H1 (cell line): ENCODE data around the gene TPBG. TPM values are rescaled to one million over a fixed set of nuclear protein-coding genes. Genes with fewer than 3 reads are reported as not detected.

Source experiments
- CTCF ChIA-PET: fragments of 300-600 bp; sonication (Branson Sonifier 250); formaldehyde crosslinking; loops from one replicate; lab custom pipeline; 2021; ENCODE audit not compliant: partially characterized antibody; lab: Charles Lee
- POLR2A ChIA-PET: fragments of 300-600 bp; sonication (Branson Sonifier 250); formaldehyde crosslinking; loops from one replicate; lab custom pipeline; 2021; ENCODE audit warnings: inconsistent platforms; ENCODE audit not compliant: partially characterized antibody; lab: Charles Lee
- DNase-seq, 2 experiments: peaks; one replicate each; pipeline versions ENCODE4 v3.0.0 to v3.0.0-alpha.2; 2010 to 2022; ENCODE audit warnings: low spot score in 2 of 2, low read depth in 1 of 2, mixed read lengths in 1 of 2
- FAIRE-seq: peaks from 2 replicates; lab custom pipeline; 2011; peaks lifted over from hg19 to GRCh38; lab: Jason Lieb, UNC
- H2AFZ ChIP-seq: 2 replicates; pipeline ENCODE4 v1.8.1; 2012; ENCODE audit warnings: low read length, inconsistent platforms
- H2AK5ac ChIP-seq: 2 replicates; pipeline ENCODE4 v1.6.1; 2013; ENCODE audit warnings: low read depth, low read length
- H2BK120ac ChIP-seq: replicated peaks from 2 replicates; pipeline ENCODE3; 2013; ENCODE audit warnings: low read depth, low read length, inconsistent platforms
- H2BK12ac ChIP-seq: 2 replicates; pipeline ENCODE4 v1.6.1; 2013; ENCODE audit warnings: low read depth, low read length
- H2BK15ac ChIP-seq: 2 replicates; pipeline ENCODE4 v1.6.1; 2013; ENCODE audit warnings: low read length
- H2BK20ac ChIP-seq: 2 replicates; pipeline ENCODE4 v1.6.1; 2013; ENCODE audit warnings: low read length
- H2BK5ac ChIP-seq: 2 replicates; pipeline ENCODE4 v1.6.1; 2013; ENCODE audit warnings: low read depth, low read length
- H3K14ac ChIP-seq: 2 replicates; pipeline ENCODE4 v1.6.1; 2013; ENCODE audit warnings: inconsistent platforms; ENCODE audit not compliant: insufficient read length
- H3K18ac ChIP-seq: 2 replicates; pipeline ENCODE4 v1.6.1; 2013; ENCODE audit warnings: low read length; ENCODE audit errors: extremely low read depth
- H3K23ac ChIP-seq: 2 replicates; pipeline ENCODE4 v1.6.1; 2013; ENCODE audit warnings: inconsistent platforms; ENCODE audit not compliant: insufficient read length
- H3K23me2 ChIP-seq: 2 replicates; pipeline ENCODE4 v1.6.1; 2013; ENCODE audit warnings: low read depth, low read length
- H3K27ac ChIP-seq: 2 replicates; pipeline ENCODE4 v1.6.1; 2011; ENCODE audit warnings: low read depth, low read length, inconsistent platforms
- H3K27me3 ChIP-seq, 4 experiments: replicated peaks in 1 of 4; 1 replicate in 1 of 4; 2 replicates in 3 of 4; pipeline versions ENCODE4 v1.6.1 to v1.8.1; 2011 to 2013; ENCODE audit warnings: low read length in 3 of 4, mild to moderate bottlenecking in 3 of 4, inconsistent platforms in 2 of 4, mixed read lengths in 2 of 4, moderate library complexity in 1 of 4; ENCODE audit not compliant: control insufficient read depth in 3 of 4, insufficient read depth in 3 of 4; ENCODE audit errors: extremely low read depth in 1 of 4
- H3K36me3 ChIP-seq, 4 experiments: 2 replicates each; pipeline versions ENCODE4 v1.6.1 to v1.8.1; 2011 to 2013; ENCODE audit warnings: mild to moderate bottlenecking in 4 of 4, low read length in 3 of 4, moderate library complexity in 2 of 4, control low read depth in 1 of 4, inconsistent platforms in 1 of 4; ENCODE audit not compliant: insufficient read depth in 4 of 4, control insufficient read depth in 2 of 4
- H3K4ac ChIP-seq: replicated peaks from 2 replicates; pipeline ENCODE3; 2013; ENCODE audit warnings: low read length, low read depth, mixed read lengths, inconsistent platforms; ENCODE audit not compliant: insufficient read length
- H3K4me1 ChIP-seq, 4 experiments: replicated peaks in 1 of 4; 1 replicate in 1 of 4; 2 replicates in 3 of 4; pipeline versions ENCODE4 v1.6.1 to v1.8.1; 2011 to 2013; ENCODE audit warnings: low read length in 3 of 4, inconsistent platforms in 2 of 4, mixed read lengths in 1 of 4; ENCODE audit not compliant: insufficient read depth in 4 of 4, control insufficient read depth in 3 of 4
- H3K4me2 ChIP-seq, 2 experiments: 2 replicates each; pipeline versions ENCODE4 v1.6.1 to v1.8.1; 2011 to 2013; ENCODE audit warnings: low read depth in 2 of 2, low read length in 2 of 2, control low read depth in 1 of 2, inconsistent platforms in 1 of 2, mild to moderate bottlenecking in 1 of 2; ENCODE audit not compliant: insufficient read depth in 1 of 2
- H3K4me3 ChIP-seq, 4 experiments: fragments of 200-600, 300-600 bp in 1 of 4; sonication (generic), shearing (Covaris generic), sonication (Bioruptor Twin) in 1 of 4; 2 replicates each; pipeline versions ENCODE4 v1.5.1 to v1.8.1; 2011 to 2016; ENCODE audit warnings: low read length in 4 of 4, low read depth in 3 of 4, control low read depth in 2 of 4, inconsistent platforms in 2 of 4, mild to moderate bottlenecking in 2 of 4, mixed read lengths in 1 of 4, moderate library complexity in 1 of 4; ENCODE audit not compliant: insufficient read depth in 2 of 4; ENCODE audit errors: extremely low read depth in 1 of 4
- H3K56ac ChIP-seq: replicated peaks from 2 replicates; pipeline ENCODE3; 2013; ENCODE audit warnings: low read depth, mild to moderate bottlenecking, mixed read lengths, low read length, inconsistent platforms; ENCODE audit not compliant: insufficient read length
- H3K79me1 ChIP-seq: 2 replicates; pipeline ENCODE4 v1.6.1; 2013; ENCODE audit warnings: low read depth, low read length, control low read depth
- H3K79me2 ChIP-seq, 2 experiments: 2 replicates each; pipeline versions ENCODE4 v1.6.1 to v1.8.1; 2012 to 2013; ENCODE audit warnings: low read length in 2 of 2, mild to moderate bottlenecking in 2 of 2, inconsistent platforms in 1 of 2; ENCODE audit not compliant: insufficient read depth in 2 of 2, control insufficient read depth in 1 of 2
- H3K9ac ChIP-seq, 4 experiments: replicated peaks in 1 of 4; 1 replicate in 1 of 4; 2 replicates in 3 of 4; pipeline versions ENCODE4 v1.6.1 to v1.8.1; 2011 to 2013; ENCODE audit warnings: low read depth in 3 of 4, low read length in 3 of 4, control low read depth in 2 of 4, mild to moderate bottlenecking in 2 of 4, moderate library complexity in 2 of 4, inconsistent platforms in 1 of 4; ENCODE audit errors: extremely low read depth in 1 of 4
- H3K9me3 ChIP-seq, 2 experiments: 2 replicates each; pipeline versions ENCODE4 v1.6.1 to v1.8.1; 2012 to 2013; ENCODE audit warnings: mild to moderate bottlenecking in 2 of 2, moderate library complexity in 2 of 2, control low read depth in 1 of 2, inconsistent platforms in 1 of 2, low read depth in 1 of 2, low read length in 1 of 2, mixed read lengths in 1 of 2; ENCODE audit not compliant: insufficient read depth in 2 of 2
- H4K20me1 ChIP-seq, 2 experiments: replicated peaks in 1 of 2; 2 replicates each; pipeline versions ENCODE3 to v1.8.1; 2011 to 2013; ENCODE audit warnings: inconsistent platforms in 2 of 2, low read length in 2 of 2, mild to moderate bottlenecking in 1 of 2; ENCODE audit not compliant: insufficient read depth in 2 of 2, control insufficient read depth in 1 of 2
- H4K5ac ChIP-seq: 2 replicates; pipeline ENCODE4 v1.6.1; 2013; ENCODE audit warnings: low read length, low read depth, mixed read lengths, inconsistent platforms; ENCODE audit not compliant: insufficient read length
- H4K8ac ChIP-seq: 2 replicates; pipeline ENCODE4 v1.8.0; 2013; ENCODE audit warnings: mild to moderate bottlenecking, moderate library complexity, low read length, inconsistent platforms; ENCODE audit not compliant: insufficient read depth; ENCODE audit errors: extremely low read depth
- H4K91ac ChIP-seq: replicated peaks from 2 replicates; pipeline ENCODE3; 2013; ENCODE audit warnings: low read length, mixed read lengths, inconsistent platforms; ENCODE audit not compliant: insufficient read length
- ASH2L ChIP-seq: fragments of 200-600, 300-600 bp; sonication (generic); IDR thresholded peaks from one replicate; pipeline ENCODE4 v1.7.1; 2017; ENCODE audit warnings: low read length
- BRCA1 ChIP-seq: IDR thresholded peaks from 2 replicates; pipeline ENCODE4 v1.6.1; 2012; ENCODE audit warnings: low read depth, low read length, improper control_type of control experiment
- JUND ChIP-seq: IDR thresholded peaks from 2 replicates; pipeline ENCODE4 v1.6.1; 2011; ENCODE audit warnings: mild to moderate bottlenecking, improper control_type of control experiment, low read length
- POLR2AphosphoS5 ChIP-seq: IDR thresholded peaks from 2 replicates; pipeline ENCODE4 v1.6.1; 2011; ENCODE audit warnings: low read depth, low read length
- SP2 ChIP-seq: IDR thresholded peaks from 2 replicates; pipeline ENCODE4 v1.6.1; 2012; ENCODE audit warnings: mild to moderate bottlenecking, low read length, inconsistent platforms
- TCF12 ChIP-seq: IDR thresholded peaks from 2 replicates; pipeline ENCODE4 v1.6.1; 2011; ENCODE audit warnings: low read depth, mild to moderate bottlenecking, low read length
- polyA plus RNA-seq, 7 experiments: library from polyadenylated mRNA; depleted of rRNA in 3 of 7; stranded (reverse) in 5 of 7; unstranded in 2 of 7; fragments of >200 nt in 5 of 7; fragments of 200-250 nt in 2 of 7; gene quantifications; 1 replicate in 5 of 7; 2 replicates in 1 of 7; 4 replicates in 1 of 7; pipeline versions ENCODE4 v1.2.1 to v1.2.3, GENCODE V29; 2011 to 2013; ENCODE audit warnings: missing spikeins in 2 of 7, mixed read lengths in 2 of 7
- total RNA-seq: library from RNA; stranded (reverse); fragmentation: NEBNext Ultra II Directional; extraction: Animal tissue kit (Norgen Biotek cat#: 25700); gene quantifications from 2 replicates; pipeline ENCODE4 v1.2.1, GENCODE V29; 2021

Gene TPBG
- total and polyA plus RNA-seq, 2 of the 8 experiments (the other 6 are each of a cell fraction or from before 2014, with no cell fraction given): 28.4 to 33.6 TPM

GRCh38 chr6:82367704-82368103 is 4.1 kb downstream of the TPBG start:
- H3K14ac ChIP-seq: no peak overlapping the region
- no peak overlapping the region for H2BK5ac ChIP-seq
- no peak for DNase-seq
- H2BK12ac ChIP-seq: no peak overlapping the region
- no peak overlapping the region for H2BK15ac ChIP-seq
- H3K36me3 ChIP-seq: peaks cover 0 to 11% (median 2%) of the 10 kb centered on the region in 4 experiments; a peak in 2 of 8 replicates
- no peaks in the 10 kb centered on the region for H3K9me3 ChIP-seq
- peaks cover 0 to 3% of the 10 kb centered on the region in 2 experiments for H4K20me1 ChIP-seq
- no peaks in the 10 kb centered on the region for H3K79me1 ChIP-seq
- H4K91ac ChIP-seq: no peak overlapping the region
- H3K56ac ChIP-seq: no peak overlapping the region
- peaks cover 3 to 18% (median 7%) of the 10 kb centered on the region in 4 experiments for H3K4me1 ChIP-seq
- TF ChIP-seq TCF12 (no peak), POLR2AphosphoS5 (no peak), ASH2L (no peak), JUND (no peak), BRCA1 (no peak), SP2 (no peak)
- H3K27me3 ChIP-seq: no peaks in the 10 kb centered on the region; a peak in 1 of 7 replicates
- H2AFZ ChIP-seq: no peak overlapping the region
- no peak overlapping the region for H4K5ac ChIP-seq
- no peak overlapping the region for H4K8ac ChIP-seq
- no peak overlapping the region for H3K18ac ChIP-seq
- no peak overlapping the region for H2AK5ac ChIP-seq
- ChIA-PET CTCF (no interaction called here), POLR2A (no interaction called here)
- no peak overlapping the region for H3K23ac ChIP-seq
- FAIRE-seq: no peak
- no peak overlapping the region for H2BK20ac ChIP-seq
- no peak overlapping the region for H3K4me2 ChIP-seq
- H3K4ac ChIP-seq: no peak overlapping the region
- no peak overlapping the region for H3K9ac ChIP-seq
- no peak overlapping the region for H3K4me3 ChIP-seq
- H3K23me2 ChIP-seq: peaks cover 9% of the 10 kb centered on the region; the same call in 1 of the 2 replicates
- H3K79me2 ChIP-seq: peaks cover 0 to 21% of the 10 kb centered on the region in 2 experiments; a peak in 3 of 4 replicates
- H2BK120ac ChIP-seq: no peak overlapping the region
- H3K27ac ChIP-seq: no peak overlapping the region
